ENCODE results near the gene ACADM.

GRCh38 chr1:75786901-75787493, 62.5 kb downstream of the ACADM start:
- TF ChIP-seq EZH2 (IDR thresholded peaks at IDR 0.05) (no peak), POLR2AphosphoS5 (IDR thresholded peaks at IDR 0.05; ENCODE audit: borderline replicate concordance, low read depth, low read length) (no peak), FOXP2 (optimal IDR thresholded peaks at IDR 0.05; ENCODE audit: control extremely low read depth, extremely low read length, insufficient read depth) (no peak)

Measured in SK-N-MC (cell line).